SU-DHL-6 (cell line): Measurements from ENCODE around the gene GUCY1A2.

Experiments
- EZH2phosphoT487 ChIP-seq: fragments of 200-600 bp; sonication (generic), shearing (Covaris generic); conservative IDR thresholded peaks from 2 replicates; pipeline ENCODE4 v1.6.1; 2018; ENCODE audit warnings: mild to moderate bottlenecking, antibody characterized with exemption, low read length, moderate library complexity, mixed read lengths
- TF ChIP-seq, protein P1 (sequence below): fragments of 200-600 bp; sonication (generic); IDR thresholded peaks from one replicate; pipeline ENCODE4 v1.5.1; 2017; ENCODE audit warnings: antibody characterized with exemption, mild to moderate bottlenecking, low read length, moderate library complexity; ENCODE audit not compliant: insufficient read depth, poor library complexity, severe bottlenecking

DNA sequence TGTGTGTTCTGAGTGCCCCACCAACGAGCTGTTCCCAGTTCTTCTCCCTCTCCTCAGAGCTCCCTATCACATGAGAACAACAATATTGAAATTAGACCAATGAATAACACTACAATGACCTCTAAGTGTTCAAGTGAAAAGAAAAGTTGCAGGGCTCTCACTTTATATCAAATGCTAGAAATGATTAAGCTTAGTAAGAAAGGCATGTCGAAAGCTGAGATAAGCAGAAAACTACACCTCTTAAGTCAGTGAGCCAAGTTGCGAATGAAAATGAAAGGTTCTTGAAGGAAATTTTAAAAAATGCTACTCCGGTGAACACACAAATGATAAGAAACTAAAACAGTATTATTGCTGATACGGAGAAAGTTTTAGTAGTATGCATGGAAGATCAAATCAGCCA, 199.8 kb downstream of the GUCY1A2 start:
- no peak for TF ChIP-seq EZH2phosphoT487
- TF ChIP-seq, protein P1, sequence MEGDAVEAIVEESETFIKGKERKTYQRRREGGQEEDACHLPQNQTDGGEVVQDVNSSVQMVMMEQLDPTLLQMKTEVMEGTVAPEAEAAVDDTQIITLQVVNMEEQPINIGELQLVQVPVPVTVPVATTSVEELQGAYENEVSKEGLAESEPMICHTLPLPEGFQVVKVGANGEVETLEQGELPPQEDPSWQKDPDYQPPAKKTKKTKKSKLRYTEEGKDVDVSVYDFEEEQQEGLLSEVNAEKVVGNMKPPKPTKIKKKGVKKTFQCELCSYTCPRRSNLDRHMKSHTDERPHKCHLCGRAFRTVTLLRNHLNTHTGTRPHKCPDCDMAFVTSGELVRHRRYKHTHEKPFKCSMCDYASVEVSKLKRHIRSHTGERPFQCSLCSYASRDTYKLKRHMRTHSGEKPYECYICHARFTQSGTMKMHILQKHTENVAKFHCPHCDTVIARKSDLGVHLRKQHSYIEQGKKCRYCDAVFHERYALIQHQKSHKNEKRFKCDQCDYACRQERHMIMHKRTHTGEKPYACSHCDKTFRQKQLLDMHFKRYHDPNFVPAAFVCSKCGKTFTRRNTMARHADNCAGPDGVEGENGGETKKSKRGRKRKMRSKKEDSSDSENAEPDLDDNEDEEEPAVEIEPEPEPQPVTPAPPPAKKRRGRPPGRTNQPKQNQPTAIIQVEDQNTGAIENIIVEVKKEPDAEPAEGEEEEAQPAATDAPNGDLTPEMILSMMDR = no peak
